ENCODE data around the gene SLC37A1.

Gene SLC37A1

GRCh38 chr21:42471716-42472330, 41.8 kb upstream of the SLC37A1 start:
- peaks cover 2% of the 10 kb centered on the region for H3K27me3 ChIP-seq (ENCODE audit: insufficient read depth, poor library complexity, severe bottlenecking)
- TF ChIP-seq GABPA (IDR thresholded peaks at IDR 0.05; ENCODE audit: low read depth): no peak
- no peak for TF ChIP-seq CTCF (IDR thresholded peaks at IDR 0.05; ENCODE audit: insufficient read depth, low read length)
- TF ChIP-seq POLR2AphosphoS5 (IDR thresholded peaks at IDR 0.05; ENCODE audit: low read depth): no peak
- TF ChIP-seq REST (IDR thresholded peaks at IDR 0.05; ENCODE audit: insufficient replicate concordance, low read depth): no peak
- H3K4me3 ChIP-seq (replicated peaks; ENCODE audit: insufficient read depth, low read length): no peak overlapping the region
- no peak for DNase-seq (ENCODE audit: low read depth in 1 of 2, low spot score in 1 of 2)
- H3K27ac ChIP-seq (replicated peaks): no peak overlapping the region

GRCh38 chr21:42472521-42472920, 41.1 kb upstream of the SLC37A1 start:
- H3K27me3 ChIP-seq (ENCODE audit: insufficient read depth, poor library complexity, severe bottlenecking): no peaks in the 10 kb centered on the region
- TF ChIP-seq POLR2AphosphoS5 (IDR thresholded peaks at IDR 0.05; ENCODE audit: low read depth) (no peak), REST (IDR thresholded peaks at IDR 0.05; ENCODE audit: insufficient replicate concordance, low read depth) (no peak), SPI1 (IDR thresholded peaks at IDR 0.05; ENCODE audit: borderline replicate concordance, low read depth) (no peak), GABPA (IDR thresholded peaks at IDR 0.05; ENCODE audit: low read depth) (no peak), CTCF (IDR thresholded peaks at IDR 0.05; ENCODE audit: insufficient read depth, low read length) (no peak)
- H3K4me3 ChIP-seq (replicated peaks; ENCODE audit: insufficient read depth, low read length): no peak overlapping the region
- H3K27ac ChIP-seq (replicated peaks): no peak overlapping the region
- no peak for DNase-seq (ENCODE audit: low read depth in 1 of 2, low spot score in 1 of 2)

GRCh38 chr21:42473498-42474042, 40.1 kb upstream of the SLC37A1 start:
- TF ChIP-seq GABPA (IDR thresholded peaks at IDR 0.05; ENCODE audit: low read depth): no peak
- no peak for TF ChIP-seq CTCF (IDR thresholded peaks at IDR 0.05; ENCODE audit: insufficient read depth, low read length)
- TF ChIP-seq REST (IDR thresholded peaks at IDR 0.05; ENCODE audit: insufficient replicate concordance, low read depth): no peak
- TF ChIP-seq POLR2AphosphoS5 (IDR thresholded peaks at IDR 0.05; ENCODE audit: low read depth): no peak
- no peak for TF ChIP-seq SPI1 (IDR thresholded peaks at IDR 0.05; ENCODE audit: borderline replicate concordance, low read depth)
- no peak overlapping the region for H3K4me3 ChIP-seq (replicated peaks; ENCODE audit: insufficient read depth, low read length)
- no peak for DNase-seq (ENCODE audit: low read depth in 1 of 2, low spot score in 1 of 2)
- H3K27me3 ChIP-seq (ENCODE audit: insufficient read depth, poor library complexity, severe bottlenecking): no peaks in the 10 kb centered on the region
- H3K27ac ChIP-seq (replicated peaks): no peak overlapping the region
